ENCODE data around the gene SMU1. TPM values are rescaled to one million over a fixed set of nuclear protein-coding genes. Genes with fewer than 3 reads are reported as not detected.
"Not testable (repeated sequence)": the region's sequence is repeated elsewhere in the genome, so short reads cannot be mapped to it uniquely, and the experiment has no call there.

Gene SMU1
- polyA plus RNA-seq, 3 donors: 27.5 to 30.0 (median 29.4) TPM

GRCh38 chr9:33019797-33020196, 56.7 kb downstream of the SMU1 start:
- DNase-seq (ENCODE audit: low read depth in 3 of 3, low spot score in 2 of 3): no peak

- no peak for DNase-seq (ENCODE audit: low read depth in 3 of 3, low spot score in 2 of 3)
These were observed 59.0 kb downstream of the SMU1 start for GRCh38 chr9:33017283-33018041.

- DNase-seq (ENCODE audit: low read depth in 3 of 3, low spot score in 2 of 3): no peak
These were observed 61.8 kb downstream of the SMU1 start for GRCh38 chr9:33014665-33015014.

- DNase-seq (ENCODE audit: low read depth in 3 of 3, low spot score in 2 of 3): no peak
These were observed 62.4 kb downstream of the SMU1 start for GRCh38 chr9:33013962-33014664.

GRCh38 chr9:33012328-33013069, 64.0 kb downstream of the SMU1 start:
- no peak for DNase-seq (ENCODE audit: low read depth in 3 of 3, low spot score in 2 of 3)

GRCh38 chr9:33011831-33012230, 64.6 kb downstream of the SMU1 start:
- no peak for DNase-seq (ENCODE audit: low read depth in 3 of 3, low spot score in 2 of 3)

- DNase-seq (ENCODE audit: low read depth in 3 of 3, low spot score in 2 of 3): no peak
These were observed 68.7 kb downstream of the SMU1 start for GRCh38 chr9:33007755-33008154.

GRCh38 chr9:33005335-33005734, 71.1 kb downstream of the SMU1 start:
- not testable (repeated sequence) for DNase-seq (ENCODE audit: low read depth in 3 of 3, low spot score in 2 of 3)

GRCh38 chr9:33000682-33001055, 75.8 kb downstream of the SMU1 start:
- DNase-seq (ENCODE audit: low read depth in 3 of 3, low spot score in 2 of 3): not testable (repeated sequence)

- no peak for DNase-seq (ENCODE audit: low read depth in 3 of 3, low spot score in 2 of 3)
These were observed 83.8 kb downstream of the SMU1 start for GRCh38 chr9:32992595-32993238.

- DNase-seq (ENCODE audit: low read depth in 3 of 3, low spot score in 2 of 3): no peak
These were observed 84.4 kb downstream of the SMU1 start for GRCh38 chr9:32991897-32992594.

Other genes starting within 250 kb of the SMU1 start
- 10 to 100 TPM; 43.9 to 48.6 (median 46.4) TPM for gene APTX, start 75.0 kb downstream of the SMU1 start, polyA plus RNA-seq (ENCODE audit: insufficient read length in 3 of 3)
- gene DNAJA1, start 51.4 kb downstream of the SMU1 start, polyA plus RNA-seq (ENCODE audit: insufficient read length in 3 of 3): 100 to 1,000 TPM; 260 to 290 (median 269) TPM
- 100 to 1,000 TPM in 2 of 3 donors, 10 to 100 TPM in 1; 80.3 to 119 (median 115) TPM for gene B4GALT1, start 90.7 kb upstream of the SMU1 start, polyA plus RNA-seq (ENCODE audit: insufficient read length in 3 of 3)
- gene SPINK4, start 163.5 kb upstream of the SMU1 start, polyA plus RNA-seq (ENCODE audit: insufficient read length in 3 of 3): not detected
- gene BAG1, start 188.0 kb upstream of the SMU1 start, polyA plus RNA-seq (ENCODE audit: insufficient read length in 3 of 3): 10 to 100 TPM; 76.0 to 82.0 (median 81.0) TPM
- gene CHMP5, start 188.4 kb upstream of the SMU1 start, polyA plus RNA-seq (ENCODE audit: insufficient read length in 3 of 3): 100 to 1,000 TPM; 130 to 143 (median 137) TPM
- 10 to 100 TPM; 33.0 to 35.3 (median 33.5) TPM for gene NFX1, start 213.8 kb upstream of the SMU1 start, polyA plus RNA-seq (ENCODE audit: insufficient read length in 3 of 3)